Stomach (tissue), 9 donors: Measurements from ENCODE around the gene ADORA1. TPM values are rescaled to one million over a fixed set of nuclear protein-coding genes. Genes with fewer than 3 reads are reported as not detected.

Source experiments
- DNase-seq, 2 donors: peaks; one replicate each; pipeline versions ENCODE4 v3.0.0 to v3.0.0-alpha.2; 2013 to 2019
- H3K27ac ChIP-seq, 5 donors: fragments of 200-600 bp in 4 of 5; sonication (generic) in 4 of 5; one replicate each; pipeline ENCODE4 v1.5.1; 2013 to 2019; ENCODE audit warnings: mild to moderate bottlenecking in 1 of 5, moderate library complexity in 1 of 5
- H3K27me3 ChIP-seq, 3 donors: fragments of 200-600 bp; sonication (generic); one replicate each; pipeline ENCODE4 v1.5.1; 2017 to 2019; ENCODE audit warnings: mixed run types in 1 of 3
- H3K36me3 ChIP-seq, 4 donors: fragments of 200-600 bp; sonication (generic); 1 replicate in 3 of 4; 2 replicates in 1 of 4; pipeline ENCODE4 v1.5.1; 2016 to 2019
- H3K4me1 ChIP-seq, 4 donors: fragments of 200-600 bp; sonication (generic); one replicate each; pipeline ENCODE4 v1.5.1; 2016 to 2019
- H3K4me3 ChIP-seq, 4 donors: fragments of 200-600 bp; sonication (generic) in 3 of 4; one replicate each; pipeline ENCODE4 v1.5.1; 2016 to 2019; ENCODE audit warnings: mild to moderate bottlenecking in 1 of 4
- H3K9me3 ChIP-seq, 4 donors: fragments of 200-600 bp; sonication (generic); one replicate each; pipeline ENCODE4 v1.5.1; 2016 to 2019
- CTCF ChIP-seq, 7 experiments: fragments of 450-650 bp in 4 of 7; fragments of 200-600 bp in 3 of 7; sonication (generic) in 3 of 7; IDR thresholded peaks; one replicate each; pipeline ENCODE4 v1.5.1; 2016 to 2019; ENCODE audit warnings: antibody characterized with exemption in 7 of 7, control low read depth in 2 of 7, mild to moderate bottlenecking in 1 of 7
- EP300 ChIP-seq: sonication (generic); formaldehyde crosslinking; IDR thresholded peaks from one replicate; pipeline ENCODE4 v1.6.1; 2017; ENCODE audit warnings: antibody characterized with exemption
- POLR2A ChIP-seq, 4 donors: fragments of 450-650 bp; IDR thresholded peaks; one replicate each; pipeline ENCODE4 v1.6.1; 2016; ENCODE audit warnings: antibody characterized with exemption in 4 of 4, control low read depth in 2 of 4, mild to moderate bottlenecking in 1 of 4, moderate library complexity in 1 of 4
- POLR2AphosphoS5 ChIP-seq, 3 donors: sonication (generic); formaldehyde crosslinking; IDR thresholded peaks; one replicate each; pipeline ENCODE4 v1.6.1; 2016; ENCODE audit warnings: antibody characterized with exemption in 3 of 3
- WGBS, 5 donors: extraction: QIAGEN DNeasy Blood & Tissue Kit in 3 of 5; methylation state at CpG; one replicate each; pipeline versions ENCODE4 v1.1.5 to v1.1.7; 2013 to 2018; 5-methylcytosine and 5-hydroxymethylcytosine counted together
- intact Hi-C: fragments of 100-400 bp; cut with DNase I; formaldehyde crosslinking; loops from one replicate; pipeline ENCODE4 v1.15.1; 2023; ENCODE audit warnings: low total_unique reads
- polyA plus RNA-seq, 3 donors: library from polyadenylated mRNA; stranded (reverse); fragments of 200-250 nt; gene quantifications; one replicate each; pipeline ENCODE4 v1.2.3, GENCODE V29; 2013
- total RNA-seq, 5 donors: library from RNA; depleted of rRNA; stranded (reverse); fragments of >200 nt; gene quantifications; one replicate each; pipeline versions ENCODE4 v1.1.0 to v1.2.3, GENCODE V29; 2014 to 2016
- donor health status: healthy with polysubstance abuse.
- donor health status: Bipolar disorder and iron deficiency.
- donor health status: healthy.

The ADORA1 gene
- total and polyA plus RNA-seq, 8 donors, result 0.18 to 4.2 (median 2.1) TPM; not detected in 2

GRCh38 chr1:203190949-203191348, 63.4 kb downstream of the ADORA1 start:
- intact Hi-C loops, result no loop called here
- H3K27ac ChIP-seq, result no peak overlapping the region
- H3K36me3 ChIP-seq, result no peaks in the 10 kb centered on the region
- H3K27me3 ChIP-seq, result peaks cover 0 to 4% (median 0%) of the 10 kb centered on the region in 3 donors
- H3K4me1 ChIP-seq, result peaks cover 0 to 18% (median 12%) of the 10 kb centered on the region in 4 donors
- no peaks in the 10 kb centered on the region for H3K9me3 ChIP-seq
- H3K4me3 ChIP-seq, result no peak overlapping the region
- TF ChIP-seq POLR2A (IDR thresholded peaks at IDR 0.05), result no peak
- no peak for TF ChIP-seq CTCF (IDR thresholded peaks at IDR 0.05)
- TF ChIP-seq EP300, result no peak
- TF ChIP-seq POLR2AphosphoS5 (IDR thresholded peaks at IDR 0.05), result no peak
- WGBS, 5 donors, result 90 to 96% (median 95%) methylated on average over 2 of the region's 2 CpGs
- no peak for DNase-seq

GRCh38 chr1:203196371-203196770, 68.8 kb downstream of the ADORA1 start:
- TF ChIP-seq CTCF (IDR thresholded peaks at IDR 0.05), result no peak
- no peak for TF ChIP-seq POLR2A (IDR thresholded peaks at IDR 0.05)
- no peak for TF ChIP-seq POLR2AphosphoS5 (IDR thresholded peaks at IDR 0.05)
- TF ChIP-seq EP300, result no peak
- Histone ChIP-seq H3K9me3 (no peaks in the 10 kb centered on the region), H3K36me3 (no peaks in the 10 kb centered on the region), H3K4me1 (peaks cover 0 to 24% (median 14%) of the 10 kb centered on the region in 4 donors), H3K27ac (peak overlapping the region in 1 of 5 donors; percentile 43), H3K4me3 (no peak overlapping the region), H3K27me3 (peaks cover 0 to 13% (median 0%) of the 10 kb centered on the region in 3 donors)
- intact Hi-C loops, result no loop called here
- DNase-seq, result peak in 1 of 2 donors; percentile 22
- 73 to 94% (median 85%) methylated on average over 3 of the region's 3 CpGs for WGBS, 5 donors

- intact Hi-C loops, result no loop called here
- H3K9me3 ChIP-seq, result no peaks in the 10 kb centered on the region
- no peak overlapping the region for H3K4me3 ChIP-seq
- no peak overlapping the region for H3K27ac ChIP-seq
- TF ChIP-seq POLR2A (IDR thresholded peaks at IDR 0.05), result no peak
- TF ChIP-seq EP300, result no peak
- TF ChIP-seq POLR2AphosphoS5 (IDR thresholded peaks at IDR 0.05), result no peak
- TF ChIP-seq CTCF (IDR thresholded peaks at IDR 0.05), result no peak
- no peaks in the 10 kb centered on the region for H3K36me3 ChIP-seq
- H3K4me1 ChIP-seq, result peaks cover 0 to 33% (median 14%) of the 10 kb centered on the region in 4 donors
- 48 to 61% (median 56%) methylated on average over 3 of the region's 3 CpGs for WGBS, 5 donors
- H3K27me3 ChIP-seq, result peaks cover 0 to 20% (median 0%) of the 10 kb centered on the region in 3 donors
- no peak for DNase-seq
These were observed 70.1 kb downstream of the ADORA1 start for GRCh38 chr1:203197625-203198024.

- no peak overlapping the region for H3K4me3 ChIP-seq
- TF ChIP-seq POLR2AphosphoS5 (IDR thresholded peaks at IDR 0.05) (no peak), EP300 (no peak), CTCF (IDR thresholded peaks at IDR 0.05) (no peak), POLR2A (IDR thresholded peaks at IDR 0.05) (no peak)
- no peaks in the 10 kb centered on the region for H3K9me3 ChIP-seq
- DNase-seq, result no peak
- peaks cover 0 to 33% (median 14%) of the 10 kb centered on the region in 4 donors for H3K4me1 ChIP-seq
- peak overlapping the region in 4 of 5 donors; percentile 59 to 84 (median 73) for H3K27ac ChIP-seq
- 74 to 84% (median 83%) methylated on average over 2 to 3 of the region's 3 CpGs for WGBS, 5 donors
- H3K36me3 ChIP-seq, result no peaks in the 10 kb centered on the region
- H3K27me3 ChIP-seq, result peaks cover 0 to 20% (median 0%) of the 10 kb centered on the region in 3 donors
- intact Hi-C loops, result no loop called here
These were observed 71.5 kb downstream of the ADORA1 start for GRCh38 chr1:203199002-203199401.
